Cardiac fibroblast (primary cell): ENCODE measurements around the gene MIXL1.

Experiments used
- DNase-seq, 2 donors: peaks; one replicate each; pipeline versions ENCODE4 v3.0.0 to v3.0.0-alpha.2; 2010; ENCODE audit warnings: low read depth in 2 of 2
- H3K4me3 ChIP-seq, 2 donors: replicated peaks in 1 of 2; 1 replicate in 1 of 2; 2 replicates in 1 of 2; pipeline ENCODE4 v1.5.1; 2011; ENCODE audit warnings: low read depth in 2 of 2, low read length in 2 of 2, mild to moderate bottlenecking in 2 of 2, moderate library complexity in 1 of 2
- CTCF ChIP-seq: IDR thresholded peaks from one replicate; pipeline ENCODE4 v1.5.1; 2011; ENCODE audit warnings: low read depth, mild to moderate bottlenecking, low read length, inconsistent platforms

MIXL1 gene

GRCh38 chr1:226212545-226212944 lies 10.9 kb upstream of the MIXL1 start:
- no peak for DNase-seq
- H3K4me3 ChIP-seq, result no peak overlapping the region
- no peak for TF ChIP-seq CTCF

GRCh38 chr1:226215239-226215638 lies 8.2 kb upstream of the MIXL1 start:
- H3K4me3 ChIP-seq, result no peak overlapping the region
- no peak for TF ChIP-seq CTCF
- DNase-seq, result no peak

- no peak overlapping the region for H3K4me3 ChIP-seq
- DNase-seq, result no peak
- no peak for TF ChIP-seq CTCF
These were observed 7.4 kb upstream of the MIXL1 start for GRCh38 chr1:226216056-226216455.

- peak; percentile 37 to 60 for DNase-seq
- no peak overlapping the region for H3K4me3 ChIP-seq
- no peak for TF ChIP-seq CTCF
These were observed 6.2 kb upstream of the MIXL1 start for GRCh38 chr1:226217273-226217672.

GRCh38 chr1:226220473-226221189 lies 2.8 kb upstream of the MIXL1 start:
- DNase-seq, result no peak
- no peak overlapping the region for H3K4me3 ChIP-seq
- TF ChIP-seq CTCF, result no peak

GRCh38 chr1:226222686-226223085 lies 778 bp upstream of the MIXL1 start:
- no peak overlapping the region for H3K4me3 ChIP-seq
- DNase-seq, result no peak
- no peak for TF ChIP-seq CTCF

- peak in 1 of 2 donors; percentile 8 for DNase-seq
- no peak for TF ChIP-seq CTCF
- peak overlapping the region; percentile 50 to 52 for H3K4me3 ChIP-seq
These were observed 351 bp downstream of the MIXL1 start for GRCh38 chr1:226223786-226224244.
